Activated B cell treated with CpG ODN at 0.5 μM for 24 hours (primary cell): ENCODE measurements around the gene MSI2. TPM values are rescaled to one million over a fixed set of nuclear protein-coding genes. Genes with fewer than 3 reads are reported as not detected.

Experiments
- ATAC-seq: fragments of 200-7000 bp; cut with Tn5 transposase; one replicate; pipeline ENCODE4 v1.10.0; 2021; ENCODE audit warnings: low read depth, mild to moderate bottlenecking, moderate library complexity
- CTCF ChIA-PET: fragments of 350-600 bp; sonication (Branson Sonifier 250); formaldehyde crosslinking; loops from one replicate; lab custom pipeline; 2021; ENCODE audit warnings: antibody characterized with exemption; lab: Charles Lee
- POLR2A ChIA-PET: fragments of 350-600 bp; sonication (Branson Sonifier 250); formaldehyde crosslinking; loops from one replicate; lab custom pipeline; 2021; ENCODE audit warnings: antibody characterized with exemption; lab: Charles Lee
- DNase-seq: peaks from one replicate; pipeline ENCODE4 v3.0.0; 2022
- H3K27ac Mint-ChIP-seq: one replicate; pipeline ENCODE4 v1.8.0; 2020; ENCODE audit warnings: mixed read lengths
- H3K27me3 Mint-ChIP-seq: one replicate; pipeline ENCODE4 v1.8.0; 2021; ENCODE audit warnings: mixed read lengths
- H3K36me3 Mint-ChIP-seq: one replicate; pipeline ENCODE4 v1.8.0; 2021; ENCODE audit warnings: low read depth, mixed read lengths
- H3K4me1 Mint-ChIP-seq: one replicate; pipeline ENCODE4 v1.8.0; 2021; ENCODE audit warnings: mixed read lengths
- H3K4me3 Mint-ChIP-seq: one replicate; pipeline ENCODE4 v1.8.0; 2020; ENCODE audit warnings: mild to moderate bottlenecking, mixed read lengths
- H3K9me3 Mint-ChIP-seq: one replicate; pipeline ENCODE4 v1.8.0; 2020; ENCODE audit warnings: mixed read lengths
- intact Hi-C: fragments of 100-400 bp; cut with micrococcal nuclease; formaldehyde crosslinking; loops from one replicate; pipeline ENCODE4 v1.15.1; 2024
- total RNA-seq: library from RNA; stranded (reverse); gene quantifications from 2 replicates; pipeline ENCODE4 v1.2.3, GENCODE V29; 2022
- TF ChIP-seq, protein P1 (sequence below): fragments of 200-600 bp; IDR thresholded peaks from one replicate; pipeline ENCODE4 v1.8.0; 2022; ENCODE audit warnings: antibody characterized with exemption, mild to moderate bottlenecking

Gene MSI2
- total RNA-seq, 1 donor from 2014 or later = 102 TPM

DNA sequence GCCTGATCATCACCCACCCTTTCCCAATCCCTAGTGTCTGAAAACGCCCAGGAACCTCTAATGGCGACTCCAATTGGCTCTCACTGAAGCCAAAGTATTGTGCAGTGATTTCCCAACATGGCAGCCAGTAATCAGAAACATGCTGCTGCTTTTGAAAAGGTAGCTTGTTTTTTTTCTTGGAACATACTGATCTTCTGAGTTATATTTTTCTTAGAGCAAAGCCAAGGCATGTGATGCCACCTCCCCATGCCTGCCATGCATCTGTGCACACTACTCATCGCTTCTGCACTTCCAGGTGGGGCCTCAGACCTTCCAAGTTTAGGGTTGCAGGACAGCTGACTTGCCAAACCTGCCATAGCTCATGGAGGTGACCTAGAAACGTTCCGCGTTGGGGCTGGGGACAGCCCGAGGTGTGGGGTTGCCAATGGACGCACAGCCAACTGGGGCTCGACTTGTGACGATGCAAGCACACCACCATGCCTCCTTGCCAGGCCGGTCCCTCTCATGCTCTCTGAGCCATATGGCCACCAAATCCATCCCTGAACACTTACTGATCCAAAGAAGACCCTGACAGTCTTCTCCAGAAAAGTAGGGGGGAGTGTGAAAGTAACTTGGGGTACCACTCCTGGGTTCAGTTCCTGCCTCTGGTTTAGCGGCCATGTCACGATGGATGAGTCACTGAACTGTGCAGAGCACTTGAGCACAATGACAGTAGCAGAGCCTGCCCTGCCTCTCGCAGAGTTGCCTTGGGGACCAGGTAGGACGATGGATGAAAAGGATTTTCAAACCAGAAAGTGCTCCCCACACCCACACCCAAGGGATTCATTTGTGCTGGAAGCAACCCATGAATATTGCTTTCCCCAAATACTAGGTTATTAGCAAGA lies 333.1 kb downstream of the MSI2 start:
- H3K27ac Mint-ChIP-seq = no peak overlapping the region
- no peak overlapping the region for H3K4me3 Mint-ChIP-seq
- TF ChIP-seq, protein P1, sequence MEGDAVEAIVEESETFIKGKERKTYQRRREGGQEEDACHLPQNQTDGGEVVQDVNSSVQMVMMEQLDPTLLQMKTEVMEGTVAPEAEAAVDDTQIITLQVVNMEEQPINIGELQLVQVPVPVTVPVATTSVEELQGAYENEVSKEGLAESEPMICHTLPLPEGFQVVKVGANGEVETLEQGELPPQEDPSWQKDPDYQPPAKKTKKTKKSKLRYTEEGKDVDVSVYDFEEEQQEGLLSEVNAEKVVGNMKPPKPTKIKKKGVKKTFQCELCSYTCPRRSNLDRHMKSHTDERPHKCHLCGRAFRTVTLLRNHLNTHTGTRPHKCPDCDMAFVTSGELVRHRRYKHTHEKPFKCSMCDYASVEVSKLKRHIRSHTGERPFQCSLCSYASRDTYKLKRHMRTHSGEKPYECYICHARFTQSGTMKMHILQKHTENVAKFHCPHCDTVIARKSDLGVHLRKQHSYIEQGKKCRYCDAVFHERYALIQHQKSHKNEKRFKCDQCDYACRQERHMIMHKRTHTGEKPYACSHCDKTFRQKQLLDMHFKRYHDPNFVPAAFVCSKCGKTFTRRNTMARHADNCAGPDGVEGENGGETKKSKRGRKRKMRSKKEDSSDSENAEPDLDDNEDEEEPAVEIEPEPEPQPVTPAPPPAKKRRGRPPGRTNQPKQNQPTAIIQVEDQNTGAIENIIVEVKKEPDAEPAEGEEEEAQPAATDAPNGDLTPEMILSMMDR = no peak
- ATAC-seq (no peak), DNase-seq (no peak)
- ChIA-PET POLR2A (interaction anchor here (1.1 kb wide), 1 partner anchor 34 kb away, joined by 3 read pairs; no protein-coding TSS in a partner anchor), CTCF (interaction anchor here (0.7 to 1.3 kb wide), 4 partner anchors 8 to 133 kb away, joined by 3 read pairs; no protein-coding TSS in a partner anchor)
- peaks cover 10% of the 10 kb centered on the region for H3K36me3 Mint-ChIP-seq
- H3K27me3 Mint-ChIP-seq = no peaks in the 10 kb centered on the region
- H3K9me3 Mint-ChIP-seq = no peaks in the 10 kb centered on the region
- no peaks in the 10 kb centered on the region for H3K4me1 Mint-ChIP-seq
- intact Hi-C loops = no loop called here

DNA sequence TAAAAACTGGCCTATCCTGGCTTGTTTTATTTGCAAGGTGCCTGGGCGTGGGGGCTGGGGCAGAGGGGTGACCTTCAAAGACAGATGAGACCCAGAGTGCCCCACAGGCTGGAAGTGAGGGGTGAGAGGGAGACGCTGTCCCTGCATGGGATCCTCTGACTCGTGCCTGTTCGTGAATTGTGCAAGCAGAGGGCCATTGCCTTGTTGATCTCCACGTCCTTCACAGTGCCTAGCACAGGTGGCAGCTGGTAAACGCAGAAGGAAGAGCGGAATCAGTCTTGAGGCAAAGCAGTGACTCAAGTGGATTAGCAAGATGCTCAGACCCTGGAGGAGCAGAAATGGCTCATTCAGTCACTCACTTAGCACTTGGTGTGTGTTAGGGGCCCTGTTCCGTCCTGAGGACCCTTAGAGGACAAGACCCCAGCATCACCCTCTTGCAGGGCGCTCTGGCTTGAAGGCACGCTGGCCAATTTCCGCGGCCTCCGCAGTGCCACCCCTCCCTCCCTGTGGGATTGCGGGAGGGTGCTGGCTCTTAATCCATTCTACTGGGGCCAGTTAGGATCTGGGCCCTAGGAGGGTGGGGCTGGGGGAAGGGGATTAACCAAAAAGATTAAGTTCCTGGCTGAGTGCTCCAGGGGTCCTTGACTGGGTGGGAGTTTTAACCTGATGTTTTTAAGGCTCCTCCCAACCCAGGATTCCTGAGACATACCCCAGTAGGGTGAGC lies 337.6 kb downstream of the MSI2 start:
- intact Hi-C loops = no loop called here
- H3K4me1 Mint-ChIP-seq = peaks cover 15% of the 10 kb centered on the region

DNA sequence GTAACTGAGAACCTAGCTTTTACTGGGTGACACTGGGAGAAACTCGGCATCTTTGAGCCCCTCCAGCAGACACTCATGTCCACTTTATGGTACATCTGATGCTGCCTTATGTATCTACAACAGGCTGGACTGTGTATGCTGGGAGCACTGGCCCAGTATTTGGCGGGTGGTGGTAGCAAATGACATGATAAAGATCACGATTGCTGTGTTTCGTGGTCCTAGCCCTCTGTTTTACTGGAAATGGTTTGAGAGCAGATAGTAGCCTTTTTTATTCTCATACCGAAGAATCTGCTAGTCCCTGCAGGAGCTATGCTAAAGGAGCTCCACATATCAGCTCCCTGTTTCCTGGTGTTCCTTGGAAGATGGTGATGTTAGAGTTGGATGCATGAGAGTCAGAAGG lies 338.4 kb downstream of the MSI2 start:
- Mint-ChIP-seq H3K27me3 (no peaks in the 10 kb centered on the region), H3K36me3 (peaks cover 12% of the 10 kb centered on the region), H3K4me3 (no peak overlapping the region), H3K27ac (peak overlapping the region; percentile 12), H3K4me1 (peaks cover 24% of the 10 kb centered on the region), H3K9me3 (peaks cover 4% of the 10 kb centered on the region)
- CTCF ChIA-PET = interaction anchor here (1.9 kb wide), 1 partner anchor 77 kb away, joined by 13 read pairs; no protein-coding TSS in a partner anchor
- TF ChIP-seq, protein P1 = no peak
- intact Hi-C loops = loop anchor here (5.0 kb wide), 1 partner anchor 238 kb away; no protein-coding TSS in a partner anchor
- ATAC-seq (no peak), DNase-seq (no peak)
- POLR2A ChIA-PET = interaction anchor here (0.6 to 0.7 kb wide), 2 partner anchors 12 to 265 kb away, joined by 3 read pairs; no protein-coding TSS in a partner anchor

More for the DNA sequence above, 337.6 kb downstream of the MSI2 start:
- ATAC-seq (no peak), DNase-seq (no peak)
- Mint-ChIP-seq H3K9me3 (peaks cover 4% of the 10 kb centered on the region), H3K27me3 (no peaks in the 10 kb centered on the region), H3K36me3 (peaks cover 15% of the 10 kb centered on the region), H3K27ac (no peak overlapping the region), H3K4me3 (no peak overlapping the region)
- ChIA-PET POLR2A (interaction anchor here (0.7 kb wide), 1 partner anchor 11 kb away, joined by 3 read pairs; no protein-coding TSS in a partner anchor), CTCF (interaction anchor here (0.8 to 1.9 kb wide), 2 partner anchors 78 to 351 kb away, joined by 3 to 13 read pairs; no protein-coding TSS in a partner anchor)
- TF ChIP-seq, protein P1 = no peak

DNA sequence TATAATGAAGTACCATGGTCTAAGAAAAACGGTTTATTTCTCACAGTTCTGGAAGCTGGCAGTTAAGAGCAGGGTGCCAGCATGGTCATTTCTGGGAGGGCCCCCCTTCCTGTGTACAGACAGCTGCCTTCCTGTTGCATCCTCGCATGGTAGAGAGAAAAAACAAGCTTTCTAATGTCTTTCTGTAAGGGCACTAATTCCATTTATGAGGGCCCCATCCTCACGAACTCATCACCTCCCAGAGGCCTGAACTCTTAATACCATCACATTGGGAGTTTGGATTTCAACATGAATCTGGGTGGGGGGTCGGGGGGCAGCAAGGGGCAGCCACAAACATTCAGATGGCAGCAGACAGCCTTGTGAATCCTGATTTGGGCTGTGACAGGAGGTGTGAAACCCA lies 339.1 kb downstream of the MSI2 start:
- ATAC-seq (no peak), DNase-seq (no peak)
- POLR2A ChIA-PET = interaction anchor here (0.6 kb wide), 1 partner anchor 265 kb away, joined by 3 read pairs; no protein-coding TSS in a partner anchor
- H3K9me3 Mint-ChIP-seq = peaks cover 4% of the 10 kb centered on the region
- CTCF ChIA-PET = interaction anchor here (1.9 kb wide), 1 partner anchor 77 kb away, joined by 13 read pairs; no protein-coding TSS in a partner anchor
- peaks cover 12% of the 10 kb centered on the region for H3K36me3 Mint-ChIP-seq
- intact Hi-C loops = loop anchor here (5.0 kb wide), 1 partner anchor 237 kb away; no protein-coding TSS in a partner anchor
- TF ChIP-seq, protein P1 = no peak
- H3K4me3 Mint-ChIP-seq = no peak overlapping the region
- no peaks in the 10 kb centered on the region for H3K27me3 Mint-ChIP-seq
- H3K27ac Mint-ChIP-seq = no peak overlapping the region
- H3K4me1 Mint-ChIP-seq = peaks cover 30% of the 10 kb centered on the region
